Measurements from ENCODE around the gene MARF1. TPM values are rescaled to one million over a fixed set of nuclear protein-coding genes. Genes with fewer than 3 reads are reported as not detected.

MARF1 gene
- polyA plus RNA-seq, 1 donor (not counting 4 experiments of a cell fraction or from before 2014, with no cell fraction given) = 12.5 TPM

- Histone ChIP-seq H3K4me1 (ENCODE audit: control insufficient read depth, extremely low read depth, insufficient read depth, low read length) (no peaks in the 10 kb centered on the region), H3K27ac (ENCODE audit: control insufficient read depth, insufficient read depth, low read length) (no peak overlapping the region), H4K20me1 (ENCODE audit: control insufficient read depth, extremely low read depth, insufficient read depth, low read length) (no peaks in the 10 kb centered on the region), H2AFZ (ENCODE audit: control insufficient read depth, low read length) (no peak overlapping the region), H3K9me1 (ENCODE audit: control insufficient read depth, extremely low read depth, insufficient read depth, low read length) (no peaks in the 10 kb centered on the region), H3K27me3 (ENCODE audit: control insufficient read depth, extremely low read depth, insufficient read depth, low read length) (no peaks in the 10 kb centered on the region), H3K79me2 (ENCODE audit: control insufficient read depth, insufficient read depth, low read length) (no peaks in the 10 kb centered on the region), H3K4me3 (ENCODE audit: control insufficient read depth in 2 of 3, extremely low read depth in 1 of 3, insufficient read depth in 2 of 3, low read depth in 1 of 3, low read length in 3 of 3) (no peak overlapping the region), H3K9ac (ENCODE audit: control insufficient read depth, extremely low read depth, insufficient read depth, low read length) (no peak overlapping the region), H3K36me3 (ENCODE audit: control insufficient read depth in 2 of 2, extremely low read depth in 1 of 2, insufficient read depth in 2 of 2, low read length in 2 of 2) (no peaks in the 10 kb centered on the region), H3K9me3 (ENCODE audit: control insufficient read depth, low read depth, low read length) (no peaks in the 10 kb centered on the region), H3K4me2 (ENCODE audit: control insufficient read depth, extremely low read depth, insufficient read depth, low read depth, low read length) (no peak overlapping the region)
- dilution Hi-C loops (cut with MboI; ENCODE audit: extremely low pct_ligation_motif_present, low sequenced_read_pairs) = no loop called here
- FAIRE-seq (no peak), DNase-seq (ENCODE audit: low read depth, low spot score) (no peak)
- TF ChIP-seq EZH2 (IDR thresholded peaks at IDR 0.05; ENCODE audit: low read length) = no peak
- TF ChIP-seq CTCF (optimal IDR thresholded peaks at IDR 0.05 in 1 of 3, IDR thresholded peaks at IDR 0.05 in 1 of 3, conservative IDR thresholded peaks at IDR 0.05 in 1 of 3; ENCODE audit: extremely low read depth in 1 of 3, insufficient read depth in 2 of 3, low read length in 3 of 3) = no peak
These were observed 83.8 kb downstream of the MARF1 start for GRCh38 chr16:15559176-15559575.

GRCh38 chr16:15557258-15557657 lies 85.7 kb downstream of the MARF1 start:
- no peak overlapping the region for H3K9ac ChIP-seq (ENCODE audit: control insufficient read depth, extremely low read depth, insufficient read depth, low read length)
- H3K9me1 ChIP-seq (ENCODE audit: control insufficient read depth, extremely low read depth, insufficient read depth, low read length) = no peaks in the 10 kb centered on the region
- H3K4me3 ChIP-seq (ENCODE audit: control insufficient read depth in 2 of 3, extremely low read depth in 1 of 3, insufficient read depth in 2 of 3, low read depth in 1 of 3, low read length in 3 of 3) = no peak overlapping the region
- H2AFZ ChIP-seq (ENCODE audit: control insufficient read depth, low read length) = no peak overlapping the region
- H3K36me3 ChIP-seq (ENCODE audit: control insufficient read depth in 2 of 2, extremely low read depth in 1 of 2, insufficient read depth in 2 of 2, low read length in 2 of 2) = no peaks in the 10 kb centered on the region
- H3K9me3 ChIP-seq (ENCODE audit: control insufficient read depth, low read depth, low read length) = no peaks in the 10 kb centered on the region
- no peaks in the 10 kb centered on the region for H3K27me3 ChIP-seq (ENCODE audit: control insufficient read depth, extremely low read depth, insufficient read depth, low read length)
- no peak overlapping the region for H3K4me2 ChIP-seq (ENCODE audit: control insufficient read depth, extremely low read depth, insufficient read depth, low read depth, low read length)
- no peaks in the 10 kb centered on the region for H4K20me1 ChIP-seq (ENCODE audit: control insufficient read depth, extremely low read depth, insufficient read depth, low read length)
- no peaks in the 10 kb centered on the region for H3K79me2 ChIP-seq (ENCODE audit: control insufficient read depth, insufficient read depth, low read length)
- DNase-seq (ENCODE audit: low read depth, low spot score) = no peak
- dilution Hi-C loops (cut with MboI; ENCODE audit: extremely low pct_ligation_motif_present, low sequenced_read_pairs) = no loop called here
- H3K4me1 ChIP-seq (ENCODE audit: control insufficient read depth, extremely low read depth, insufficient read depth, low read length) = no peaks in the 10 kb centered on the region
- TF ChIP-seq CTCF (optimal IDR thresholded peaks at IDR 0.05 in 1 of 3, IDR thresholded peaks at IDR 0.05 in 1 of 3, conservative IDR thresholded peaks at IDR 0.05 in 1 of 3; ENCODE audit: extremely low read depth in 1 of 3, insufficient read depth in 2 of 3, low read length in 3 of 3) (no peak), EZH2 (IDR thresholded peaks at IDR 0.05; ENCODE audit: low read length) (no peak)
- no peak for FAIRE-seq
- H3K27ac ChIP-seq (ENCODE audit: control insufficient read depth, insufficient read depth, low read length) = no peak overlapping the region
